IMR-90 (cell line): ENCODE measurements around the gene RPUSD2. TPM values are rescaled to one million over a fixed set of nuclear protein-coding genes. Genes with fewer than 3 reads are reported as not detected.

Source experiments
- ATAC-seq: fragments of 200-7000 bp; cut with Tn5 transposase; 2 replicates; pipeline ENCODE4 v1.9.1; 2020; ENCODE audit warnings: low read depth, mild to moderate bottlenecking, moderate library complexity
- BruUV-seq: library from RNA; stranded (reverse); fragments of 400-500 nt; replicated peaks from 2 replicates; lab custom pipeline; 2021; lab: Mats Ljungman, UMichigan
- CTCF ChIA-PET: fragments of 300-600 bp; formaldehyde crosslinking; extraction: SDS; loops from one replicate; lab custom pipeline; 2021; ENCODE audit warnings: antibody characterized with exemption; lab: Yijun Ruan, JAX
- POLR2A ChIA-PET: fragments of 300-600 bp; sonication (Branson Sonifier 250); formaldehyde crosslinking; loops from one replicate; lab custom pipeline; 2022; ENCODE audit warnings: antibody characterized with exemption; ENCODE audit not compliant: unreplicated experiment; lab: Charles Lee
- DNase-seq: peaks from one replicate; pipeline ENCODE4 v3.0.0; 2013
- H2AFZ ChIP-seq: replicated peaks from 2 replicates; pipeline ENCODE3; 2013; ENCODE audit warnings: low read length, mild to moderate bottlenecking; ENCODE audit not compliant: poor library complexity
- H2AK5ac ChIP-seq: 2 replicates; pipeline ENCODE4 v1.6.1; 2013; ENCODE audit warnings: low read depth, low read length, inconsistent platforms
- H2AK9ac ChIP-seq: replicated peaks from 2 replicates; pipeline ENCODE3; 2013; ENCODE audit warnings: mild to moderate bottlenecking, low read depth, low read length, moderate library complexity; ENCODE audit not compliant: poor library complexity
- H2BK120ac ChIP-seq: 2 replicates; pipeline ENCODE4 v1.6.1; 2013; ENCODE audit warnings: low read depth, low read length, inconsistent platforms
- H2BK15ac ChIP-seq: 3 replicates; pipeline ENCODE4 v1.6.1; 2013; ENCODE audit warnings: low read depth, low read length, inconsistent platforms
- H2BK20ac ChIP-seq: 2 replicates; pipeline ENCODE4 v1.6.1; 2013; ENCODE audit warnings: low read depth, mild to moderate bottlenecking, inconsistent platforms, low read length, moderate library complexity
- H2BK5ac ChIP-seq: 2 replicates; pipeline ENCODE4 v1.6.1; 2013; ENCODE audit warnings: mild to moderate bottlenecking, low read depth, low read length, inconsistent platforms; ENCODE audit not compliant: poor library complexity, severe bottlenecking
- H3K14ac ChIP-seq: replicated peaks from 2 replicates; pipeline ENCODE4 v1.6.1; 2013; ENCODE audit warnings: low read depth, low read length, inconsistent platforms
- H3K18ac ChIP-seq: 2 replicates; pipeline ENCODE4 v1.6.1; 2013; ENCODE audit warnings: low read depth, low read length, control low read depth
- H3K23ac ChIP-seq: 2 replicates; pipeline ENCODE4 v1.6.1; 2013; ENCODE audit warnings: low read depth, low read length, inconsistent platforms
- H3K27ac ChIP-seq: 2 replicates; pipeline ENCODE4 v1.5.1; 2013; ENCODE audit warnings: mild to moderate bottlenecking, control low read depth, low read length; ENCODE audit not compliant: insufficient read depth
- H3K27me3 ChIP-seq: 2 replicates; pipeline ENCODE4 v1.6.1; 2013; ENCODE audit warnings: low read length; ENCODE audit not compliant: control insufficient read depth, insufficient read depth
- H3K36me3 ChIP-seq: 2 replicates; pipeline ENCODE4 v1.6.1; 2013; ENCODE audit warnings: low read length, mixed read lengths; ENCODE audit not compliant: control insufficient read depth, insufficient read depth
- H3K4ac ChIP-seq: 2 replicates; pipeline ENCODE4 v1.6.1; 2013; ENCODE audit warnings: low read depth, low read length, inconsistent platforms
- H3K4me1 ChIP-seq: 2 replicates; pipeline ENCODE4 v1.6.1; 2013; ENCODE audit warnings: low read length, mixed read lengths; ENCODE audit not compliant: control insufficient read depth, insufficient read depth
- H3K4me2 ChIP-seq: 2 replicates; pipeline ENCODE4 v1.6.1; 2013; ENCODE audit warnings: low read depth, mild to moderate bottlenecking, control low read depth, low read length, moderate library complexity
- H3K4me3 ChIP-seq: 2 replicates; pipeline ENCODE4 v1.5.1; 2013; ENCODE audit warnings: low read depth, mild to moderate bottlenecking, control low read depth, low read length, moderate library complexity; ENCODE audit not compliant: insufficient read depth
- H3K56ac ChIP-seq: 2 replicates; pipeline ENCODE4 v1.6.1; 2013; ENCODE audit warnings: low read length, inconsistent platforms; ENCODE audit not compliant: insufficient read depth; ENCODE audit errors: extremely low read depth
- H3K79me1 ChIP-seq, 2 experiments: 2 replicates each; pipeline ENCODE4 v1.6.1; 2013; ENCODE audit warnings: low read length in 2 of 2, inconsistent platforms in 1 of 2, low read depth in 1 of 2
- H3K9ac ChIP-seq: 2 replicates; pipeline ENCODE4 v1.6.1; 2013; ENCODE audit warnings: low read depth, low read length, control low read depth
- H3K9me1 ChIP-seq: 2 replicates; pipeline ENCODE4 v1.6.1; 2013; ENCODE audit warnings: low read length, inconsistent platforms; ENCODE audit not compliant: insufficient read depth
- H3K9me3 ChIP-seq: 2 replicates; pipeline ENCODE4 v1.6.1; 2013; ENCODE audit warnings: low read length; ENCODE audit not compliant: control insufficient read depth, insufficient read depth
- H4K20me1 ChIP-seq: 2 replicates; pipeline ENCODE4 v1.6.1; 2013; ENCODE audit warnings: low read length, inconsistent platforms; ENCODE audit not compliant: insufficient read depth
- H4K5ac ChIP-seq: 2 replicates; pipeline ENCODE4 v1.6.1; 2013; ENCODE audit warnings: mild to moderate bottlenecking, low read depth, low read length, control low read depth
- H4K8ac ChIP-seq, 2 experiments: 2 replicates each; pipeline ENCODE4 v1.6.1; 2013; ENCODE audit warnings: low read depth in 2 of 2, low read length in 2 of 2, control low read depth in 1 of 2, inconsistent platforms in 1 of 2
- H4K91ac ChIP-seq: 2 replicates; pipeline ENCODE4 v1.6.1; 2013; ENCODE audit warnings: low read depth, low read length, inconsistent platforms; ENCODE audit not compliant: insufficient read depth
- BHLHE40 ChIP-seq: fragments of 150-350 bp; IDR thresholded peaks from 2 replicates; pipeline ENCODE4 v1.6.1; 2016; ENCODE audit warnings: mild to moderate bottlenecking, low read depth, low read length
- CHD1 ChIP-seq: IDR thresholded peaks from 2 replicates; pipeline ENCODE4 v1.6.1; 2012; ENCODE audit warnings: low read depth, low read length, improper control_type of control experiment
- CTCF ChIP-seq: conservative IDR thresholded peaks from 2 replicates; pipeline ENCODE4 v1.5.1; 2012; ENCODE audit warnings: mild to moderate bottlenecking, low read depth, low read length, improper control_type of control experiment
- FOS ChIP-seq: fragments of 150-350 bp; IDR thresholded peaks from 2 replicates; pipeline ENCODE4 v1.6.1; 2016; ENCODE audit warnings: low read depth, low read length
- MAZ ChIP-seq: IDR thresholded peaks from 2 replicates; pipeline ENCODE4 v1.6.1; 2012; ENCODE audit warnings: low read depth, mild to moderate bottlenecking, low read length, improper control_type of control experiment, moderate library complexity, borderline replicate concordance
- MXI1 ChIP-seq: IDR thresholded peaks from 2 replicates; pipeline ENCODE4 v1.6.1; 2012; ENCODE audit warnings: low read depth, mild to moderate bottlenecking, low read length, moderate library complexity, borderline replicate concordance
- NFE2L2 ChIP-seq: fragments of 150-350 bp; IDR thresholded peaks from 2 replicates; pipeline ENCODE4 v1.6.1; 2016; ENCODE audit warnings: low read depth, mild to moderate bottlenecking, low read length
- POLR2A ChIP-seq: IDR thresholded peaks from 2 replicates; pipeline ENCODE4 v1.6.1; 2012; ENCODE audit warnings: mild to moderate bottlenecking, low read depth, low read length
- RAD21 ChIP-seq: IDR thresholded peaks from 2 replicates; pipeline ENCODE4 v1.6.1; 2012; ENCODE audit warnings: low read length, improper control_type of control experiment
- RCOR1 ChIP-seq: IDR thresholded peaks from 2 replicates; pipeline ENCODE4 v1.6.1; 2012; ENCODE audit warnings: mild to moderate bottlenecking, low read length, improper control_type of control experiment; ENCODE audit not compliant: insufficient replicate concordance
- RFX5 ChIP-seq: IDR thresholded peaks from 2 replicates; pipeline ENCODE4 v1.8.0; 2012; ENCODE audit warnings: low read depth, mild to moderate bottlenecking, low read length, moderate library complexity
- dilution Hi-C: fragments of 300-500 bp; cut with HindIII; formaldehyde crosslinking; loops from one replicate; pipeline ENCODE4 v1.14.3; 2018; ENCODE audit warnings: low sequenced_read_pairs; ENCODE audit not compliant: unreplicated experiment
- in situ Hi-C: fragments of 300-500 bp; cut with MboI; formaldehyde crosslinking; loops from 3 replicates; pipeline ENCODE4 v1.14.3; 2019; ENCODE audit warnings: low sequenced_read_pairs, inconsistent platforms, mixed read lengths
- intact Hi-C: fragments of 100-400 bp; cut with micrococcal nuclease; formaldehyde crosslinking; loops from 2 replicates; pipeline ENCODE4 v1.10.0; 2022
- polyA plus RNA-seq, 3 experiments: library from polyadenylated mRNA; depleted of rRNA; stranded (reverse); fragments of >200 nt; gene quantifications; 2 replicates each; pipeline ENCODE4 v1.2.3, GENCODE V29; 2012; ENCODE audit warnings: low replicate concordance in 1 of 3
- total RNA-seq: library from RNA; depleted of rRNA; stranded (reverse); fragments of >200 nt; gene quantifications from 2 replicates; pipeline ENCODE4 v1.2.3, GENCODE V29; 2012
- TF ChIP-seq, protein P1 (sequence below): fragments of 150-350 bp; IDR thresholded peaks from 2 replicates; pipeline ENCODE4 v1.6.1; 2016; ENCODE audit warnings: low read depth, mild to moderate bottlenecking, low read length, moderate library complexity, borderline replicate concordance
- TF ChIP-seq, protein P2 (sequence below): fragments of 150-350 bp; IDR thresholded peaks from 2 replicates; pipeline ENCODE4 v1.6.1; 2017; ENCODE audit warnings: mild to moderate bottlenecking, antibody characterized with exemption, low read length, low read depth

RPUSD2 gene
- total and polyA plus RNA-seq, 2 of the 4 experiments (the other 2 are of a cell fraction): 7.4 to 13.4 TPM

- intact Hi-C loops: loop anchor here (5.0 kb wide), 1 partner anchor 369 kb away; the partner anchor contains the start of gene VPS18
- no peak overlapping the region for H3K56ac ChIP-seq
Measured at GRCh38 chr15:40523611-40524010, 45.5 kb upstream of the RPUSD2 start.

More at GRCh38 chr15:40523611-40524010, 45.5 kb upstream of the RPUSD2 start:
- Histone ChIP-seq H2AK5ac (no peak overlapping the region), H3K9me1 (0 out of 2 replicates have a peak, but pooled peaks cover 3% of the 10 kb centered on the region), H2BK120ac (no peak overlapping the region), H4K5ac (no peak overlapping the region), H2AFZ (no peak overlapping the region), H3K14ac (no peak overlapping the region), H3K4me2 (no peak overlapping the region), H2BK20ac (no peak overlapping the region), H3K27ac (no peak overlapping the region), H3K79me1 (no peaks in the 10 kb centered on the region), H2AK9ac (no peak overlapping the region), H4K20me1 (no peaks in the 10 kb centered on the region), H4K91ac (no peak overlapping the region), H3K27me3 (no peaks in the 10 kb centered on the region), H2BK5ac (no peak overlapping the region), H3K9ac (no peak overlapping the region), H3K18ac (no peak overlapping the region), H2BK15ac (no peak overlapping the region), H3K4me1 (0 out of 2 replicates have a peak, but pooled peaks cover 2% of the 10 kb centered on the region), H3K23ac (no peak overlapping the region), H4K8ac (no peak overlapping the region), H3K4me3 (no peak overlapping the region), H3K36me3 (no peaks in the 10 kb centered on the region), H3K9me3 (no peaks in the 10 kb centered on the region), H3K4ac (no peak overlapping the region)
- DNase-seq (no peak), ATAC-seq (no peak)
- ChIA-PET POLR2A (no interaction called here), CTCF (interaction anchor here (0.6 kb wide), 1 partner anchor 1763 kb away, joined by 3 read pairs; no protein-coding TSS in a partner anchor)
- TF ChIP-seq CTCF: no peak
- no peak for TF ChIP-seq FOS
- TF ChIP-seq BHLHE40: no peak
- TF ChIP-seq, protein P1, sequence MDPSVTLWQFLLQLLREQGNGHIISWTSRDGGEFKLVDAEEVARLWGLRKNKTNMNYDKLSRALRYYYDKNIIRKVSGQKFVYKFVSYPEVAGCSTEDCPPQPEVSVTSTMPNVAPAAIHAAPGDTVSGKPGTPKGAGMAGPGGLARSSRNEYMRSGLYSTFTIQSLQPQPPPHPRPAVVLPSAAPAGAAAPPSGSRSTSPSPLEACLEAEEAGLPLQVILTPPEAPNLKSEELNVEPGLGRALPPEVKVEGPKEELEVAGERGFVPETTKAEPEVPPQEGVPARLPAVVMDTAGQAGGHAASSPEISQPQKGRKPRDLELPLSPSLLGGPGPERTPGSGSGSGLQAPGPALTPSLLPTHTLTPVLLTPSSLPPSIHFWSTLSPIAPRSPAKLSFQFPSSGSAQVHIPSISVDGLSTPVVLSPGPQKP: no peak
- TF ChIP-seq, protein P2, sequence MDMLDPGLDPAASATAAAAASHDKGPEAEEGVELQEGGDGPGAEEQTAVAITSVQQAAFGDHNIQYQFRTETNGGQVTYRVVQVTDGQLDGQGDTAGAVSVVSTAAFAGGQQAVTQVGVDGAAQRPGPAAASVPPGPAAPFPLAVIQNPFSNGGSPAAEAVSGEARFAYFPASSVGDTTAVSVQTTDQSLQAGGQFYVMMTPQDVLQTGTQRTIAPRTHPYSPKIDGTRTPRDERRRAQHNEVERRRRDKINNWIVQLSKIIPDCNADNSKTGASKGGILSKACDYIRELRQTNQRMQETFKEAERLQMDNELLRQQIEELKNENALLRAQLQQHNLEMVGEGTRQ: no peak
- TF ChIP-seq MXI1: no peak
- no peak for TF ChIP-seq POLR2A
- TF ChIP-seq NFE2L2: no peak
- no peak for TF ChIP-seq RAD21
- TF ChIP-seq RFX5: no peak
- TF ChIP-seq RCOR1: no peak
- TF ChIP-seq CHD1: no peak
- no peak for TF ChIP-seq MAZ
- no TSS peak for BruUV-seq
- in situ Hi-C loops: no loop called here
- dilution Hi-C loops: no loop called here
